ENCODE data around the gene ETFA. TPM values are rescaled to one million over a fixed set of nuclear protein-coding genes. Genes with fewer than 3 reads are reported as not detected.

The ETFA gene
- total and polyA plus RNA-seq, 9 of the 15 experiments (the other 6 are each of a cell fraction or from before 2014, with no cell fraction given) = 130 to 543 (median 232) TPM

- ChIA-PET POLR2A (interaction anchor here (2.0 to 2.8 kb wide), 3 partner anchors 11 to 26 kb away, joined by 7 to 20 read pairs (median 11); partner anchors contain the start of gene ISL2), CTCF (ENCODE audit: low intra/inter-chr PET ratio) (no interaction called here)
- in situ Hi-C loops (cut with MboI) (no loop called here), intact Hi-C loops (cut with micrococcal nuclease) (no loop called here)
- Histone ChIP-seq H3K27me3 (ENCODE audit: control insufficient read depth in 2 of 2, insufficient read depth in 2 of 2, low read length in 2 of 2) (no peaks in the 10 kb centered on the region), H4K20me1 (replicated peaks; ENCODE audit: control insufficient read depth, insufficient read depth, low read length) (no peaks in the 10 kb centered on the region; the same call in 1 of the 2 replicates), H3K4me3 (peak overlapping the region; percentile 97), H3K36me3 (ENCODE audit: control insufficient read depth, insufficient read depth, low read length) (peaks cover 14% of the 10 kb centered on the region; the same call in 2 of the 3 replicates), H3K79me2 (ENCODE audit: control insufficient read depth, insufficient read depth, low read length) (peaks cover 68% of the 10 kb centered on the region), H3K9ac (ENCODE audit: insufficient read depth in 1 of 2, low read depth in 2 of 2, low read length in 2 of 2) (peak overlapping the region; percentile 85 to 98), H3K9me1 (ENCODE audit: control insufficient read depth, insufficient read depth, low read length) (no peaks in the 10 kb centered on the region), H3K27ac (ENCODE audit: extremely low read depth, low read depth, low read length) (peak overlapping the region; percentile 96; the same call in 1 of the 3 replicates), H3K4me2 (ENCODE audit: insufficient read depth, low read length) (peak overlapping the region; percentile 85), H3K9me3 (replicated peaks; ENCODE audit: control insufficient read depth, insufficient read depth, low read depth, low read length) (no peaks in the 10 kb centered on the region), H3K4me1 (replicated peaks in 1 of 2; ENCODE audit: control insufficient read depth in 2 of 2, insufficient read depth in 2 of 2, low read length in 2 of 2) (peaks cover 29 to 30% of the 10 kb centered on the region in 2 experiments), H2AFZ (ENCODE audit: low read depth, low read length) (no peak overlapping the region)
- TF ChIP-seq ZNF384 (IDR thresholded peaks at IDR 0.05; ENCODE audit: low read depth, low read length) (peak; percentile 61), ZHX1 (conservative IDR thresholded peaks at IDR 0.05; ENCODE audit: low read length) (no peak)
- 57% methylated on average over 12 of the region's 13 CpGs for WGBS (ENCODE audit: insufficient coverage, low coverage, missing lambda C conversion rate)
- no peak for ATAC-seq
- peak; percentile 11 for FAIRE-seq
- no peak for DNase-seq (ENCODE audit: extremely low read depth in 1 of 4, low spot score in 3 of 4)
- no TSS peak for BruUV-seq (replicated peaks)
Measured at GRCh38 chr15:76309601-76310330, 1.5 kb downstream of the ETFA start.
